GM21737 (cell line): ENCODE measurements around the gene SHC1.
A peak's percentile ranks its signal among the peaks of the same experiment; 100 is the strongest.

Experiments used
- ATAC-seq: cut with Tn5 transposase; IDR thresholded peaks from one replicate; pipeline ENCODE4 v1.9.1; 2021; ENCODE audit warnings: mild to moderate bottlenecking, moderate library complexity; ENCODE audit not compliant: unreplicated experiment

The SHC1 gene

GRCh38 chr1:154940651-154941194 is 29.8 kb downstream of the SHC1 start:
- no peak for ATAC-seq

GRCh38 chr1:154940213-154940560 is 30.4 kb downstream of the SHC1 start:
- no peak for ATAC-seq

- no peak for ATAC-seq
These were observed 31.7 kb downstream of the SHC1 start for GRCh38 chr1:154938604-154939399.

- no peak for ATAC-seq
These were observed 32.6 kb downstream of the SHC1 start for GRCh38 chr1:154937988-154938386.

GRCh38 chr1:154937085-154937987 is 33.2 kb downstream of the SHC1 start:
- ATAC-seq = peak; percentile 60

GRCh38 chr1:154936555-154937084 is 33.9 kb downstream of the SHC1 start, which contains the start of gene PMVK:
PMVK (minus strand) TSS chr1:154936719; CDS start chr1:154936685, 34 bp downstream.
- ATAC-seq = peak; percentile 63

- ATAC-seq = no peak
These were observed 34.6 kb downstream of the SHC1 start for GRCh38 chr1:154935749-154936554.

- ATAC-seq = no peak
These were observed 36.1 kb downstream of the SHC1 start for GRCh38 chr1:154934358-154934948.

GRCh38 chr1:154931940-154932487 is 38.5 kb downstream of the SHC1 start:
- no peak for ATAC-seq

- no peak for ATAC-seq
These were observed 44.3 kb downstream of the SHC1 start for GRCh38 chr1:154926201-154926600.

GRCh38 chr1:154925335-154926170 is 45.0 kb downstream of the SHC1 start:
- ATAC-seq = no peak

GRCh38 chr1:154923695-154924094 is 46.9 kb downstream of the SHC1 start:
- ATAC-seq = no peak

GRCh38 chr1:154913273-154913672 is 57.3 kb downstream of the SHC1 start:
- ATAC-seq = no peak

- ATAC-seq = no peak
These were observed 57.8 kb downstream of the SHC1 start for GRCh38 chr1:154912755-154913154.
